ENCODE results near the gene OCA2. TPM values are rescaled to one million over a fixed set of nuclear protein-coding genes. Genes with fewer than 3 reads are reported as not detected.

OCA2 gene
- polyA plus RNA-seq, 1 experiment: 0.02 TPM

GRCh38 chr15:27936164-27936563, 163.0 kb downstream of the OCA2 start:
- H3K4me3 ChIP-seq (ENCODE audit: low read depth, low read length): no peak overlapping the region
- DNase-seq (ENCODE audit: low read depth): no peak
- H3K27me3 ChIP-seq (ENCODE audit: control insufficient read depth, insufficient read depth, low read length): no peaks in the 10 kb centered on the region
- CTCF ChIA-PET: no interaction called here
- TF ChIP-seq, protein P1, sequence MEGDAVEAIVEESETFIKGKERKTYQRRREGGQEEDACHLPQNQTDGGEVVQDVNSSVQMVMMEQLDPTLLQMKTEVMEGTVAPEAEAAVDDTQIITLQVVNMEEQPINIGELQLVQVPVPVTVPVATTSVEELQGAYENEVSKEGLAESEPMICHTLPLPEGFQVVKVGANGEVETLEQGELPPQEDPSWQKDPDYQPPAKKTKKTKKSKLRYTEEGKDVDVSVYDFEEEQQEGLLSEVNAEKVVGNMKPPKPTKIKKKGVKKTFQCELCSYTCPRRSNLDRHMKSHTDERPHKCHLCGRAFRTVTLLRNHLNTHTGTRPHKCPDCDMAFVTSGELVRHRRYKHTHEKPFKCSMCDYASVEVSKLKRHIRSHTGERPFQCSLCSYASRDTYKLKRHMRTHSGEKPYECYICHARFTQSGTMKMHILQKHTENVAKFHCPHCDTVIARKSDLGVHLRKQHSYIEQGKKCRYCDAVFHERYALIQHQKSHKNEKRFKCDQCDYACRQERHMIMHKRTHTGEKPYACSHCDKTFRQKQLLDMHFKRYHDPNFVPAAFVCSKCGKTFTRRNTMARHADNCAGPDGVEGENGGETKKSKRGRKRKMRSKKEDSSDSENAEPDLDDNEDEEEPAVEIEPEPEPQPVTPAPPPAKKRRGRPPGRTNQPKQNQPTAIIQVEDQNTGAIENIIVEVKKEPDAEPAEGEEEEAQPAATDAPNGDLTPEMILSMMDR (IDR thresholded peaks at IDR 0.05; ENCODE audit: insufficient read depth, low read depth, low read length): no peak
- POLR2A ChIA-PET: no interaction called here
- H3K36me3 ChIP-seq (ENCODE audit: control insufficient read depth, insufficient read depth, low read length): no peaks in the 10 kb centered on the region

GRCh38 chr15:27935328-27935727, 163.8 kb downstream of the OCA2 start:
- H3K27me3 ChIP-seq (ENCODE audit: control insufficient read depth, insufficient read depth, low read length): no peaks in the 10 kb centered on the region
- ChIA-PET CTCF (no interaction called here), POLR2A (no interaction called here)
- no peak for DNase-seq (ENCODE audit: low read depth)
- no peak overlapping the region for H3K4me3 ChIP-seq (ENCODE audit: low read depth, low read length)
- H3K36me3 ChIP-seq (ENCODE audit: control insufficient read depth, insufficient read depth, low read length): no peaks in the 10 kb centered on the region
- TF ChIP-seq, protein P1 (IDR thresholded peaks at IDR 0.05; ENCODE audit: insufficient read depth, low read depth, low read length): no peak

- H3K36me3 ChIP-seq (ENCODE audit: control insufficient read depth, insufficient read depth, low read length): no peaks in the 10 kb centered on the region
- TF ChIP-seq, protein P1 (IDR thresholded peaks at IDR 0.05; ENCODE audit: insufficient read depth, low read depth, low read length): no peak
- H3K4me3 ChIP-seq (ENCODE audit: low read depth, low read length): no peak overlapping the region
- no peaks in the 10 kb centered on the region for H3K27me3 ChIP-seq (ENCODE audit: control insufficient read depth, insufficient read depth, low read length)
- ChIA-PET CTCF (no interaction called here), POLR2A (no interaction called here)
- no peak for DNase-seq (ENCODE audit: low read depth)
These were observed 164.3 kb downstream of the OCA2 start for GRCh38 chr15:27934782-27935181.

GRCh38 chr15:27933562-27933961, 165.6 kb downstream of the OCA2 start:
- DNase-seq (ENCODE audit: low read depth): no peak
- CTCF ChIA-PET: no interaction called here
- POLR2A ChIA-PET: no interaction called here
- no peaks in the 10 kb centered on the region for H3K36me3 ChIP-seq (ENCODE audit: control insufficient read depth, insufficient read depth, low read length)
- TF ChIP-seq, protein P1 (IDR thresholded peaks at IDR 0.05; ENCODE audit: insufficient read depth, low read depth, low read length): no peak
- no peak overlapping the region for H3K4me3 ChIP-seq (ENCODE audit: low read depth, low read length)
- no peaks in the 10 kb centered on the region for H3K27me3 ChIP-seq (ENCODE audit: control insufficient read depth, insufficient read depth, low read length)

DNA sequence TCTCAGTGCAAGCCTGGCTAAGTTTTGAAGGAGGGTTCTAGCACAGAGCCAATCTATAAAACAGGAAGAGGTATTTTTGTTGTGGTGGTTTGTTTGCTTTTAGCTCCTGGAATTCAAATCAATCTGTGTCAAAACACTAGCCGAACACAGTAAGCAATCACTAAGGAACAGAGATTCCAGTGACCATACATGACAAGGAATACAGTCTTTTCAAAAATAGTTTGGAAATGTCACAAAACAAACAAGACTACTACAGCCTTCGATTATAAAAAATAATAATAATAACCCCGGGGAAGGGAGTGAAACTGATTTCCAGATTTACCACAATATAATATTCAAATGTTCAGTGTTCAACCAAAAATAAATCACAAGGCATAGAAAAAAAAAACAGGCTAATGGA, 166.5 kb downstream of the OCA2 start:
- no peak for DNase-seq (ENCODE audit: low read depth)
- POLR2A ChIA-PET: no interaction called here
- TF ChIP-seq, protein P1 (IDR thresholded peaks at IDR 0.05; ENCODE audit: insufficient read depth, low read depth, low read length): no peak

More for the DNA sequence above, 166.5 kb downstream of the OCA2 start:
- CTCF ChIA-PET: no interaction called here
- Histone ChIP-seq H3K36me3 (ENCODE audit: control insufficient read depth, insufficient read depth, low read length) (no peaks in the 10 kb centered on the region), H3K27me3 (ENCODE audit: control insufficient read depth, insufficient read depth, low read length) (no peaks in the 10 kb centered on the region), H3K4me3 (ENCODE audit: low read depth, low read length) (no peak overlapping the region)

All from BJ (cell line).